Ascending aorta (tissue), 2 donors: ENCODE data around the gene DPM3. TPM values are rescaled to one million over a fixed set of nuclear protein-coding genes. Genes with fewer than 3 reads are reported as not detected.

Experiments
- DNase-seq, 2 donors: peaks; one replicate each; pipeline ENCODE4 v3.0.0-alpha.2; 2019; ENCODE audit warnings: low spot score in 2 of 2
- H3K27ac ChIP-seq, 2 donors: fragments of 200-600 bp; sonication (generic); one replicate each; pipeline ENCODE4 v1.5.1; 2016 to 2017; ENCODE audit warnings: mild to moderate bottlenecking in 1 of 2
- H3K27me3 ChIP-seq: fragments of 200-600 bp; sonication (generic); one replicate; pipeline ENCODE4 v1.5.1; 2017
- H3K36me3 ChIP-seq, 2 donors: fragments of 200-600 bp; sonication (generic); one replicate each; pipeline ENCODE4 v1.5.1; 2016
- H3K4me1 ChIP-seq, 2 donors: fragments of 200-600 bp; sonication (generic); one replicate each; pipeline ENCODE4 v1.5.1; 2016 to 2017; ENCODE audit warnings: mild to moderate bottlenecking in 1 of 2
- H3K4me3 ChIP-seq, 2 donors: fragments of 200-600 bp; sonication (generic); one replicate each; pipeline ENCODE4 v1.5.1; 2016 to 2017; ENCODE audit warnings: mild to moderate bottlenecking in 1 of 2
- H3K9me3 ChIP-seq, 2 donors: fragments of 200-600 bp; sonication (generic); one replicate each; pipeline ENCODE4 v1.5.1; 2016
- CTCF ChIP-seq, 3 experiments: fragments of 200-600 bp in 2 of 3; fragments of 450-650 bp in 1 of 3; sonication (generic) in 2 of 3; IDR thresholded peaks; one replicate each; pipeline ENCODE4 v1.5.1; 2016 to 2019; ENCODE audit warnings: antibody characterized with exemption in 3 of 3, mild to moderate bottlenecking in 1 of 3, moderate library complexity in 1 of 3
- intact Hi-C: fragments of 100-400 bp; cut with DNase I; formaldehyde crosslinking; loops from one replicate; pipeline ENCODE4 v1.15.1; 2023
- total RNA-seq: library from RNA; depleted of rRNA; stranded (reverse); fragments of >200 nt; gene quantifications from one replicate; pipeline ENCODE4 v1.1.0, GENCODE V29; 2016

DPM3 gene
- total RNA-seq, 1 donor from 2014 or later = 78.2 TPM

- no peaks in the 10 kb centered on the region for H3K27me3 ChIP-seq
- peaks cover 0 to 8% of the 10 kb centered on the region in 2 donors for H3K36me3 ChIP-seq
- no peak for TF ChIP-seq CTCF (IDR thresholded peaks at IDR 0.05)
- intact Hi-C loops = no loop called here
- H3K27ac ChIP-seq = no peak overlapping the region
- H3K4me3 ChIP-seq = no peak overlapping the region
- H3K9me3 ChIP-seq = no peaks in the 10 kb centered on the region
- H3K4me1 ChIP-seq = no peaks in the 10 kb centered on the region
- DNase-seq = no peak
These were observed 41.8 kb upstream of the DPM3 start for GRCh38 chr1:155182052-155182550.

GRCh38 chr1:155181371-155182051 lies 41.2 kb upstream of the DPM3 start:
- intact Hi-C loops = no loop called here
- H3K36me3 ChIP-seq = peaks cover 0 to 8% of the 10 kb centered on the region in 2 donors
- no peak for TF ChIP-seq CTCF (IDR thresholded peaks at IDR 0.05)
- no peak overlapping the region for H3K4me3 ChIP-seq
- no peak overlapping the region for H3K27ac ChIP-seq
- H3K4me1 ChIP-seq = no peaks in the 10 kb centered on the region
- H3K9me3 ChIP-seq = no peaks in the 10 kb centered on the region
- DNase-seq = peak in 1 of 2 donors; percentile 57
- H3K27me3 ChIP-seq = no peaks in the 10 kb centered on the region

GRCh38 chr1:155179112-155180031 lies 39.0 kb upstream of the DPM3 start:
- H3K27ac ChIP-seq = no peak overlapping the region
- H3K9me3 ChIP-seq = no peaks in the 10 kb centered on the region
- TF ChIP-seq CTCF (IDR thresholded peaks at IDR 0.05) = no peak
- H3K36me3 ChIP-seq = peaks cover 0 to 8% of the 10 kb centered on the region in 2 donors
- no peaks in the 10 kb centered on the region for H3K27me3 ChIP-seq
- intact Hi-C loops = no loop called here
- peaks cover 0 to 3% of the 10 kb centered on the region in 2 donors for H3K4me1 ChIP-seq
- H3K4me3 ChIP-seq = no peak overlapping the region
- DNase-seq = peak in 1 of 2 donors; percentile 60

- H3K4me3 ChIP-seq = no peak overlapping the region
- intact Hi-C loops = no loop called here
These were observed 38.2 kb upstream of the DPM3 start for GRCh38 chr1:155178441-155179111.

More at GRCh38 chr1:155178441-155179111, 38.2 kb upstream of the DPM3 start:
- Histone ChIP-seq H3K27ac (no peak overlapping the region), H3K4me1 (peaks cover 4 to 11% of the 10 kb centered on the region in 2 donors), H3K36me3 (peaks cover 0 to 8% of the 10 kb centered on the region in 2 donors), H3K27me3 (no peaks in the 10 kb centered on the region), H3K9me3 (no peaks in the 10 kb centered on the region)
- TF ChIP-seq CTCF (IDR thresholded peaks at IDR 0.05) = no peak
- DNase-seq = peak in 1 of 2 donors; percentile 58
